ENCODE results near the gene FAM13C.
"Not testable (repeated sequence)": the region's sequence is repeated elsewhere in the genome, so short reads cannot be mapped to it uniquely, and the experiment has no call there.

Gene FAM13C

GRCh38 chr10:59223597-59223996 lies 138.8 kb downstream of the FAM13C start:
- not testable (repeated sequence) for DNase-seq

DNA sequence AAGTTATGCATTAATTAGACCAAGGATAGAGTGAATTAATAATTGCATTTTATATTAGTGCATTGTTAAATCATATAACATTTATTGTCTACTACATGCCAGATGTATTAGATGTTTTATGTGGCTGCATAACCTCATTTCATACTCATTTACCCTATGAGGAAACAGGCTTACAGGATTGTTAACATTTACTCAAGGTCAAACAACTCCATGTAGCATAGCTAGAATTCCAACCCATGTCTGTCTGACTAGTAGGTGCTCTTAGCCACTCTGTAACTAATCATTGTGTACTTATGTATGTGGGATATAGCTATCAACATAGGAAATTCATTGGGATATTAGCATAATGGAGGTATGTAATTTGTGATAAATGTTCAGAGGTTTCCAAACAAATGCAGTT lies 139.6 kb downstream of the FAM13C start:
- DNase-seq, result no peak

DNA sequence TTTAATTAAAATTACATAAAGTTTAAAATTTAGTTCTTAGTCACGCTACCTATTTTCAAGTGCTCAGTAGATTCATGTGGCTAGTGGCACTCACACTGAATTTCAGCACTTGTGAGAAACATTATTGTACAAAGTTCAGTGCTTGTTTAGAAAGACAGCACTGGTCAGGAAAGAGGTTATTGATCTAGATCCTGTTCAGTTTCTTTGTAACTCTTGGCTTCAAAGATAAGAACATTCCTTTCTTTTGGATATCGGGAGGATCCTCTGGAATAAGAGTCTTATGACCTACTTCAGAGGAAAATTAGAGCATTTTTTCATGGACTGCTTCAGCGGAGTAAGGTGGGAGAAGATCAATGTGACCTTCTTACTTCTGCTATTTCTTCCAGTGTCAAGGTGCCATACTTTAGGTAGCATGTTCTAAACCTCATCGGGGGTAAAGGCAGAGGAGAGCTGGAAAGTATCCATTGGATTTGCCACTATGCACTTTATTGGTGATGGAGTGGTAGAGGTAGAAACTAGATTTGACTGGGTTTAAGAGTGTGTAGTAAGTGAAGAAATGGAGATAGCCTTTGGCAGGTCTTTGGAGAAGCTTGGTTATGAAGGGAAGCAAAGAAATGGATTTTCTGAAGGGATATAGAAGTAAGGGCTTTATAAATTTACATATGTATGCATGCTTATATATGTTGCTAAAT lies 146.0 kb downstream of the FAM13C start:
- DNase-seq, result no peak

GRCh38 chr10:59214160-59214559 lies 148.2 kb downstream of the FAM13C start:
- DNase-seq, result no peak

GRCh38 chr10:59212301-59212798 lies 150.0 kb downstream of the FAM13C start:
- no peak for DNase-seq

DNA sequence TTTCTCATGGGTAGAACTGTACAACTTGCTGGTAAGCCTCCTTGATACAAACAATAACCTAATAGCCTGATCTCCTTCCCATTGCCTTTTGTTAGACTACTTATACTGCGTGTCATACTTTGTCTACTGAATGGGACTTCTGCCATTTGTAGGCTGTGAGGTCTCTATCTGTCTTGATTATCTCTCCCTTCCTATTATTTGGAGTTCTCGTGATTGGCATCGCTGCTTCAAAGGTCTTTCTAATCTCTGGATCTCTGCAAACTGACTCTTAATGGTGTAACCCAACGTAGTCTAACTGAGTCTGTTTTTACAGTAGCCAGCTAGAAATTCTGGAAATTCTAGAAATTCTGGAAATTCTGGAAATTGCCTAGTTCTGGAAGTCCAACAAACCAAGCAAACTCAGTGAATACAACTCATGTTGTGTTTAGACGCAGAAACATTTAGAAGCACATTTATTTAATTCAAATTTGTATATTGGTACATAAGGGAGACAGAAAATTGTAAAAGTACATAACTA lies 156.1 kb downstream of the FAM13C start:
- DNase-seq, result no peak

Measured in CD4-positive, alpha-beta T cell treated with Interleukin-4 for 4 hours (primary cell).